A673 (cell line): ENCODE data around the gene WDR72. TPM values are rescaled to one million over a fixed set of nuclear protein-coding genes. Genes with fewer than 3 reads are reported as not detected.

Source experiments
- BruUV-seq: library from RNA; stranded (reverse); fragments of 400-500 nt; replicated peaks from 2 replicates; lab custom pipeline; 2021; lab: Mats Ljungman, UMichigan
- CTCF ChIA-PET: fragments of 300-600 bp; sonication (Branson Sonifier 250); formaldehyde crosslinking; loops from one replicate; lab custom pipeline; 2022; ENCODE audit warnings: antibody characterized with exemption; lab: Charles Lee
- POLR2A ChIA-PET: fragments of 300-600 bp; sonication (Branson Sonifier 250); formaldehyde crosslinking; loops from one replicate; lab custom pipeline; 2022; ENCODE audit warnings: antibody characterized with exemption; ENCODE audit not compliant: low non-redundant PET; lab: Charles Lee
- DNase-seq: peaks from one replicate; pipeline ENCODE4 v3.0.0-alpha.2; 2015; ENCODE audit warnings: low spot score
- H3K27ac ChIP-seq: fragments of 200-600 bp; sonication (generic); 2 replicates; pipeline ENCODE4 v1.5.1; 2016; ENCODE audit warnings: mixed run types, low read depth, mild to moderate bottlenecking, mixed read lengths, antibody characterized with exemption, low read length; ENCODE audit not compliant: poor library complexity, severe bottlenecking
- H3K27me3 ChIP-seq: fragments of 200-600 bp; sonication (generic); replicated peaks from 2 replicates; pipeline ENCODE4 v1.6.1; 2017; ENCODE audit warnings: mixed run types, low read depth, mild to moderate bottlenecking, mixed read lengths, antibody characterized with exemption, low read length; ENCODE audit not compliant: insufficient read depth, poor library complexity
- H3K36me3 ChIP-seq: fragments of 200-600 bp; sonication (generic); 2 replicates; pipeline ENCODE4 v1.6.1; 2016; ENCODE audit warnings: mixed run types, mild to moderate bottlenecking, mixed read lengths, antibody characterized with exemption, low read length; ENCODE audit not compliant: insufficient read depth, poor library complexity, severe bottlenecking
- H3K4me1 ChIP-seq: fragments of 200-600 bp; sonication (generic); 2 replicates; pipeline ENCODE4 v1.6.1; 2017; ENCODE audit warnings: mixed run types, mild to moderate bottlenecking, mixed read lengths, antibody characterized with exemption, low read length; ENCODE audit not compliant: insufficient read depth, poor library complexity, severe bottlenecking
- H3K4me3 ChIP-seq: fragments of 200-600 bp; sonication (generic); 2 replicates; pipeline ENCODE4 v1.5.1; 2016; ENCODE audit warnings: low read depth, mixed run types, mild to moderate bottlenecking, mixed read lengths, low read length; ENCODE audit not compliant: poor library complexity, severe bottlenecking
- H3K9me3 ChIP-seq: fragments of 200-600 bp; sonication (generic); 2 replicates; pipeline ENCODE4 v1.6.1; 2016; ENCODE audit warnings: mixed run types, low read depth, mild to moderate bottlenecking, mixed read lengths, antibody characterized with exemption, low read length; ENCODE audit not compliant: poor library complexity, severe bottlenecking
- CTCF ChIP-seq: fragments of 300-800, 200-600 bp; sonication (generic); conservative IDR thresholded peaks from 2 replicates; pipeline ENCODE4 v1.5.1; 2017; ENCODE audit warnings: low read depth, mild to moderate bottlenecking, antibody characterized with exemption, low read length, moderate library complexity, mixed read lengths
- EZH2 ChIP-seq: fragments of 200-600 bp; sonication (generic); IDR thresholded peaks from 2 replicates; pipeline ENCODE4 v1.6.1; 2017; ENCODE audit warnings: borderline replicate concordance, low read depth, mild to moderate bottlenecking, mixed read lengths, antibody characterized with exemption, low read length; ENCODE audit not compliant: poor library complexity, severe bottlenecking
- intact Hi-C: fragments of 100-400 bp; cut with micrococcal nuclease; formaldehyde crosslinking; loops from one replicate; pipeline ENCODE4 v1.10.0; 2022; ENCODE audit not compliant: unreplicated experiment
- total RNA-seq: library from RNA; stranded (reverse); gene quantifications from 2 replicates; pipeline ENCODE4 v1.2.3, GENCODE V29; 2021

WDR72 gene
- total RNA-seq, 1 experiment from 2014 or later = not detected

DNA sequence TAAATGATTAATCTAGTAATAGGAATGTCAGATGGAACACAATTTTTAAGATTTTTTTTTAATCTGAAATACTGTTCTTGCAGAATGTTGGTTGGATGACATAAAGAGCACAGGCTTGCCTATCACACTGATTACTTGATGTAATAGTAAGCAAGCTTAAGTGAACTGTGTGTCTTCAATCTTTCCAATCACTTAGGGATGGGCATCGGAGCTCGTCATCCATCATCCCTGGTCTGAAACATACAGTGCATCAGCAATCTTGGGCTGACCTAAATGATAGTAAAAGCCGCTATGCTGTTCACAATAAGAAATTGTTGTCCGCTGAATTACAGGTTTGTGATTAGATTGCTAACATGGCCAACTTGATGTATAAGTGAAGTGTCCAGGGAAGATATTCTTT, 195.8 kb downstream of the WDR72 start:
- DNase-seq = no peak
- ChIA-PET POLR2A (no interaction called here), CTCF (no interaction called here)
- TF ChIP-seq CTCF = no peak
- TF ChIP-seq EZH2 = no peak
- Histone ChIP-seq H3K4me1 (no peaks in the 10 kb centered on the region), H3K27ac (no peak overlapping the region), H3K4me3 (no peak overlapping the region), H3K36me3 (no peaks in the 10 kb centered on the region), H3K27me3 (no peaks in the 10 kb centered on the region), H3K9me3 (no peaks in the 10 kb centered on the region)
- BruUV-seq = no TSS peak
- intact Hi-C loops = no loop called here

DNA sequence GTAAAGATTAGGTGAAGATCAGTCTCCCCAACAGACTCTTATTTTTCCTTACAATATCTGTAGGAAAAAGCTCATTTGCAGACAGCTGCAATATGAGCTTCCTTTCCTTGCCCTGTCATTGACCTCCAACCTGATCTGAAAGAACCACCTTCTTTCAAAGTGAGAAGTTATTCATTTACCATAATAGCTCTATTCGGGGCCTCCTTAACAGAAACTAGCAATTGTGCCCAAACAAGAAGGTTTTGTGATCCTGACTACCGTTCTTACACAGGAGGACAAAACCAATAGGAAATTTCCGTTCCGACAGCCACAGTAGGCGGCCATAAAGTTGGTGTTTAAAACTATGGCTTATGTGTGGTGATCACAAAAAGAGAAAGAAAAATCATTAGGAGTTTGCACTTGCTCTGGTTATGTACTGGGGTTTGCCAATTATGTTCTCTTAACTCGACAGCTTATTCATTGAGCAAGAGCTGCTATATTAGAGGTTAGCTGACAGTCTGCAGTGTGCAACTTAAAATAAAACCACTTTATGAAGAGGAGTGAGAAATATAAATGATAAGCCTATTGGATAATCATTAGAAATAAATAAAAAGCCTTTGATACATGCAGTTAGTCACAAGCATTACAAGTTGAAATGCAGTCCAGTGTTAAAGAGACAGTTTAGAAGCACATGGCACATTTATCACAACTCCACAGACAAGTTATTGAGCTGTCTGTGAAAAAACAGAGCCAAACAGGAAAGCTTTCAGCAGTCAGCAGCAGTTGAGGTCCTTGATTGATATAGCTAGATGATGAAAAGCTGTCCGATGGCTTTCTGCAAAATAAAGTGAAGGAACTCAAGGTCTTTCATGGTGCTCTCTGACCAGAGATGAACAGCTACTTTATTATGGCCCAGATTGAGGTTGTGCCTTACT, 199.8 kb downstream of the WDR72 start:
- no TSS peak for BruUV-seq

GRCh38 chr15:53558384-53558783, 201.1 kb downstream of the WDR72 start:
- H3K27ac ChIP-seq = no peak overlapping the region
- CTCF ChIA-PET = no interaction called here
- no peaks in the 10 kb centered on the region for H3K9me3 ChIP-seq
- TF ChIP-seq CTCF (no peak), EZH2 (no peak)
- POLR2A ChIA-PET = no interaction called here
- H3K36me3 ChIP-seq = no peaks in the 10 kb centered on the region
- intact Hi-C loops = no loop called here
- DNase-seq = no peak
- no peak overlapping the region for H3K4me3 ChIP-seq
- no peaks in the 10 kb centered on the region for H3K27me3 ChIP-seq
- no TSS peak for BruUV-seq
- no peaks in the 10 kb centered on the region for H3K4me1 ChIP-seq

More for the DNA sequence above, 199.8 kb downstream of the WDR72 start:
- H3K36me3 ChIP-seq = no peaks in the 10 kb centered on the region
- TF ChIP-seq CTCF = no peak
- no peak for TF ChIP-seq EZH2
- H3K27ac ChIP-seq = no peak overlapping the region
- ChIA-PET POLR2A (interaction anchor here (0.6 kb wide), 1 partner anchor 223 kb away, joined by 3 read pairs; no protein-coding TSS in a partner anchor), CTCF (no interaction called here)
- intact Hi-C loops = no loop called here
- H3K4me1 ChIP-seq = no peaks in the 10 kb centered on the region
- no peak overlapping the region for H3K4me3 ChIP-seq
- no peak for DNase-seq
- H3K27me3 ChIP-seq = no peaks in the 10 kb centered on the region
- no peaks in the 10 kb centered on the region for H3K9me3 ChIP-seq
